Stimulated activated memory B cell treated with anti-CD40 and anti-IgM and Interleukin-4, amounts not matched to agents 10 μg/mL and 1 μg/mL and 100 μg/mL, for 72 hours (primary cell): ENCODE data around the gene PDIA5.

Experiments used
- ATAC-seq: fragments of 150-1000 bp; cut with Tn5 transposase; 2 replicates; pipeline ENCODE4 v1.10.0; 2021
- H3K27ac Mint-ChIP-seq: one replicate; pipeline ENCODE4 v1.8.0; 2022; ENCODE audit warnings: mild to moderate bottlenecking, mixed read lengths
- H3K27me3 Mint-ChIP-seq: one replicate; pipeline ENCODE4 v1.8.0; 2022; ENCODE audit warnings: mixed read lengths
- H3K36me3 Mint-ChIP-seq: one replicate; pipeline ENCODE4 v1.8.0; 2022; ENCODE audit warnings: mixed read lengths
- H3K4me1 Mint-ChIP-seq: one replicate; pipeline ENCODE4 v1.8.0; 2022; ENCODE audit warnings: mixed read lengths
- H3K4me3 Mint-ChIP-seq: one replicate; pipeline ENCODE4 v1.8.0; 2022; ENCODE audit warnings: mild to moderate bottlenecking, moderate library complexity, mixed read lengths
- H3K9me3 Mint-ChIP-seq: one replicate; pipeline ENCODE4 v1.8.0; 2022; ENCODE audit warnings: mixed read lengths

Gene PDIA5

GRCh38 chr3:123090728-123091531 is 24.1 kb downstream of the PDIA5 start:
- Mint-ChIP-seq H3K9me3 (no peaks in the 10 kb centered on the region), H3K27ac (no peak overlapping the region), H3K4me1 (no peaks in the 10 kb centered on the region), H3K27me3 (no peaks in the 10 kb centered on the region), H3K4me3 (no peak overlapping the region), H3K36me3 (peaks cover 51% of the 10 kb centered on the region)
- ATAC-seq = no peak

- Mint-ChIP-seq H3K4me3 (no peak overlapping the region), H3K36me3 (peaks cover 60% of the 10 kb centered on the region), H3K27ac (no peak overlapping the region), H3K9me3 (no peaks in the 10 kb centered on the region), H3K4me1 (no peaks in the 10 kb centered on the region), H3K27me3 (no peaks in the 10 kb centered on the region)
- ATAC-seq = no peak
Observed at GRCh38 chr3:123092243-123092642, 25.4 kb downstream of the PDIA5 start.

- Mint-ChIP-seq H3K36me3 (peaks cover 73% of the 10 kb centered on the region), H3K27ac (no peak overlapping the region), H3K9me3 (no peaks in the 10 kb centered on the region), H3K27me3 (no peaks in the 10 kb centered on the region), H3K4me3 (no peak overlapping the region), H3K4me1 (no peaks in the 10 kb centered on the region)
- ATAC-seq = no peak
Observed at GRCh38 chr3:123093696-123094095, 26.9 kb downstream of the PDIA5 start.

GRCh38 chr3:123094516-123095313 is 27.9 kb downstream of the PDIA5 start:
- Mint-ChIP-seq H3K27me3 (no peaks in the 10 kb centered on the region), H3K4me1 (no peaks in the 10 kb centered on the region), H3K27ac (no peak overlapping the region), H3K4me3 (no peak overlapping the region), H3K9me3 (no peaks in the 10 kb centered on the region), H3K36me3 (peaks cover 76% of the 10 kb centered on the region)
- no peak for ATAC-seq

GRCh38 chr3:123096126-123096525 is 29.3 kb downstream of the PDIA5 start:
- H3K27ac Mint-ChIP-seq = no peak overlapping the region
- H3K9me3 Mint-ChIP-seq = no peaks in the 10 kb centered on the region
- no peaks in the 10 kb centered on the region for H3K27me3 Mint-ChIP-seq
- no peak overlapping the region for H3K4me3 Mint-ChIP-seq
- peaks cover 84% of the 10 kb centered on the region for H3K36me3 Mint-ChIP-seq
- H3K4me1 Mint-ChIP-seq = no peaks in the 10 kb centered on the region
- ATAC-seq = no peak

- no peaks in the 10 kb centered on the region for H3K4me1 Mint-ChIP-seq
- no peak overlapping the region for H3K4me3 Mint-ChIP-seq
- H3K36me3 Mint-ChIP-seq = peaks cover 79% of the 10 kb centered on the region
- no peaks in the 10 kb centered on the region for H3K27me3 Mint-ChIP-seq
- no peak overlapping the region for H3K27ac Mint-ChIP-seq
- ATAC-seq = no peak
- H3K9me3 Mint-ChIP-seq = no peaks in the 10 kb centered on the region
Observed at GRCh38 chr3:123096731-123097130, 29.9 kb downstream of the PDIA5 start.

GRCh38 chr3:123098426-123099330 is 31.9 kb downstream of the PDIA5 start:
- Mint-ChIP-seq H3K4me3 (no peak overlapping the region), H3K4me1 (no peaks in the 10 kb centered on the region), H3K27ac (no peak overlapping the region), H3K9me3 (no peaks in the 10 kb centered on the region), H3K36me3 (peaks cover 70% of the 10 kb centered on the region), H3K27me3 (no peaks in the 10 kb centered on the region)
- no peak for ATAC-seq

- Mint-ChIP-seq H3K36me3 (peaks cover 66% of the 10 kb centered on the region), H3K4me3 (no peak overlapping the region), H3K4me1 (no peaks in the 10 kb centered on the region), H3K9me3 (no peaks in the 10 kb centered on the region), H3K27ac (no peak overlapping the region), H3K27me3 (no peaks in the 10 kb centered on the region)
- no peak for ATAC-seq
Observed at GRCh38 chr3:123099331-123100192, 32.7 kb downstream of the PDIA5 start.

- Mint-ChIP-seq H3K9me3 (no peaks in the 10 kb centered on the region), H3K27me3 (no peaks in the 10 kb centered on the region), H3K4me3 (no peak overlapping the region), H3K4me1 (peaks cover 2% of the 10 kb centered on the region), H3K36me3 (peaks cover 61% of the 10 kb centered on the region), H3K27ac (no peak overlapping the region)
- ATAC-seq = no peak
Observed at GRCh38 chr3:123100193-123100776, 33.5 kb downstream of the PDIA5 start.

- Mint-ChIP-seq H3K36me3 (peaks cover 59% of the 10 kb centered on the region), H3K4me3 (no peak overlapping the region), H3K27ac (no peak overlapping the region), H3K27me3 (no peaks in the 10 kb centered on the region), H3K9me3 (no peaks in the 10 kb centered on the region), H3K4me1 (peaks cover 11% of the 10 kb centered on the region)
- ATAC-seq = no peak
Observed at GRCh38 chr3:123102249-123102648, 35.4 kb downstream of the PDIA5 start.

GRCh38 chr3:123102826-123103225 is 36.0 kb downstream of the PDIA5 start:
- Mint-ChIP-seq H3K27ac (no peak overlapping the region), H3K27me3 (no peaks in the 10 kb centered on the region), H3K36me3 (peaks cover 59% of the 10 kb centered on the region), H3K4me1 (peaks cover 11% of the 10 kb centered on the region), H3K9me3 (no peaks in the 10 kb centered on the region), H3K4me3 (no peak overlapping the region)
- no peak for ATAC-seq

GRCh38 chr3:123104550-123104949 is 37.7 kb downstream of the PDIA5 start:
- Mint-ChIP-seq H3K4me1 (peaks cover 11% of the 10 kb centered on the region), H3K27ac (no peak overlapping the region), H3K27me3 (no peaks in the 10 kb centered on the region), H3K9me3 (no peaks in the 10 kb centered on the region), H3K36me3 (peaks cover 47% of the 10 kb centered on the region), H3K4me3 (no peak overlapping the region)
- no peak for ATAC-seq

- Mint-ChIP-seq H3K36me3 (peaks cover 46% of the 10 kb centered on the region), H3K9me3 (no peaks in the 10 kb centered on the region), H3K4me3 (no peak overlapping the region), H3K27me3 (no peaks in the 10 kb centered on the region), H3K4me1 (peaks cover 11% of the 10 kb centered on the region), H3K27ac (no peak overlapping the region)
- peak; percentile 91 for ATAC-seq
Observed at GRCh38 chr3:123105201-123106189, 38.7 kb downstream of the PDIA5 start.
